Ovary (tissue), 3 donors: Measurements from ENCODE around the gene CPNE9.

Experiments
- CTCF ChIP-seq, 3 donors: fragments of 450-650 bp in 2 of 3; fragments of 200-600 bp in 1 of 3; IDR thresholded peaks; one replicate each; pipeline versions ENCODE4 v1.5.1 to v1.8.0; 2016 to 2022; ENCODE audit warnings: antibody characterized with exemption in 3 of 3, mild to moderate bottlenecking in 1 of 3
- POLR2A ChIP-seq: fragments of 450-650 bp; IDR thresholded peaks from one replicate; pipeline ENCODE4 v1.6.1; 2017; ENCODE audit warnings: antibody characterized with exemption, mild to moderate bottlenecking, moderate library complexity
- donor health status: DM: no; HTN: no; CAD: no.

DNA sequence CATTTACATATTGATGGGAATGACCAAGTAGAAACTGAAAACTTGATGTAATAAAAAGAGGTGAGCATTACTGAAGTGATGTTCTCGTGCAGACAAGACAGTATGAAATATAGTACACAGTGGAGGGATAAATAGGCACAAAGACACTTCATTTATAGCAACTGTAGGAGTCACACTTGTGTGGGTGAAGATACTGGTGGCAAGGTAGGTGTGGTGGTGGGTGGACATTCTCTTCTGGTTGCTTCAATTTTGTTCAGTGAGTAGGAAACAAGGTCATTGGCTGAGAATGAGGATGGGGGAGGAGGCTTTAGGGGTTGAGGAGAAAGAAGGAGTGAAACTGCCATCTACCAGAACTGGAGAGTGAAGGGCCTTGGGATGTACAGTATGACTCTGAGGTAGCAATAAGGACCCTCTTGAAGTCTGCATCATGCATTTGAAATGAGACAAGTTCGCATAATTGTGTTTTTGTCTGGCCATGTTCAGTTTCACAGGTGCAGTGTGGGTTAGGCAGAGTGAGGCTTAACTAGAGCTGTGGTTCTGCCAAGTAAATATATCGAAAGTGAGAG, 6.6 kb downstream of the CPNE9 start:
- TF ChIP-seq CTCF (IDR thresholded peaks at IDR 0.05) (no peak), POLR2A (no peak)
